Activated T-helper 17 cell treated with anti-CD3 and anti-CD28 coated beads, Interleukin-2, amount 50 U/mL, for 72 hours (primary cell): ENCODE measurements around the gene SMIM10L1. TPM values are rescaled to one million over a fixed set of nuclear protein-coding genes. Genes with fewer than 3 reads are reported as not detected.

Experiments
- ATAC-seq: fragments of 150-1000 bp; cut with Tn5 transposase; replicated peaks from 2 replicates; pipeline ENCODE4 v1.10.0; 2021; ENCODE audit warnings: mild to moderate bottlenecking, moderate library complexity
- H3K27ac Mint-ChIP-seq: one replicate; pipeline ENCODE4 v1.8.0; 2022; ENCODE audit warnings: mixed read lengths
- H3K27me3 Mint-ChIP-seq: one replicate; pipeline ENCODE4 v1.8.0; 2022; ENCODE audit warnings: mixed read lengths
- H3K36me3 Mint-ChIP-seq: one replicate; pipeline ENCODE4 v1.8.0; 2022; ENCODE audit warnings: low read depth, mild to moderate bottlenecking, mixed read lengths
- H3K4me1 Mint-ChIP-seq: one replicate; pipeline ENCODE4 v1.8.0; 2022; ENCODE audit warnings: mixed read lengths
- H3K4me3 Mint-ChIP-seq: one replicate; pipeline ENCODE4 v1.8.0; 2022; ENCODE audit warnings: mild to moderate bottlenecking, mixed read lengths
- H3K9me3 Mint-ChIP-seq: one replicate; pipeline ENCODE4 v1.8.0; 2022; ENCODE audit warnings: mixed read lengths
- total RNA-seq, 2 donors: library from RNA; stranded (reverse); gene quantifications; one replicate each; pipeline ENCODE4 v1.2.3, GENCODE V29; 2022

SMIM10L1 gene
- total RNA-seq, result 1 to 10 TPM; 8.2 to 9.7 TPM

DNA sequence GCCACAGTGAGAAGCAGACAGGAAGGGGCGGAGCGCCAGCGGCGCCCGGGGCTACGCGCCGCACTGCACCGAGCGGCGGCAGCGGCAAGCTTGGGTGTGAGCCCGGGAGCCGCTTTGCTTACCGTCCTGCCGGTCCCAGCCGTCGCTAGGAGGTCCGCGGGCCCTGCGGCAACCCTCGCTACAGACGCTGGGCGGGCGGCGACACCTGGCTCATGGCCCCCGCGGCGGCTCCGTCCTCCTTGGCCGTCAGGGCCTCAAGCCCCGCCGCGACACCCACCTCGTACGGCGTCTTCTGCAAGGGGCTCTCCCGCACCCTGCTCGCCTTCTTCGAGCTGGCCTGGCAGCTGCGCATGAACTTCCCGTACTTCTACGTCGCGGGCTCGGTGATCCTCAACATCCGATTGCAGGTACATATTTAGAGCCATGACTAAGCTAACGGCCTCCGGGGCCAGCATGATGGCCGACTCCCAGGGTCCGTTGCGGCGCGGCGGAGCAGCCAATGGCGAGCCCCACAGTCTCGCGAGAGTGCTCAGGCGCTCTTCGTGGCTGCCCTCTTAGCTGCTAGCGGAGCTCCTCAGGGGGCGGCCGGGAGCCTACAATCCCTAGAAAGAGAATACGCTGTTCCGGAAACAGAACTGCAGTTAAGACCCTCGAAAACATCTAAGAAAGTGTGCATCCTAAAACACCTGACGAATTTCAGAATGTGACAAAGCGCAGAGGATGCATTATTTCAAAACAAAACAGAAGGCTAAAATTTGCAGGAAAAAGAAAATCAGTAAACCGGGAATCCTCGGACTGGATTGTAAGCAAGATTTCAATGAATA lies at the start of gene SMIM10L1:
TSS of gene SMIM10L1 (plus strand) at position 50 of the 824 bp plus-strand sequence. CDS start at position 213, 163 bp downstream.
- peaks cover 38% of the 10 kb centered on the region for H3K4me1 Mint-ChIP-seq
- ATAC-seq, result peak; percentile 97
- no peaks in the 10 kb centered on the region for H3K27me3 Mint-ChIP-seq
- peak within 1 kb of the TSS; percentile 100 for H3K4me3 Mint-ChIP-seq
- peaks cover 88% of the 10 kb centered on the region for H3K36me3 Mint-ChIP-seq
- H3K27ac Mint-ChIP-seq, result peak within 1 kb of the TSS; percentile 100
- H3K9me3 Mint-ChIP-seq, result no peaks in the 10 kb centered on the region

DNA sequence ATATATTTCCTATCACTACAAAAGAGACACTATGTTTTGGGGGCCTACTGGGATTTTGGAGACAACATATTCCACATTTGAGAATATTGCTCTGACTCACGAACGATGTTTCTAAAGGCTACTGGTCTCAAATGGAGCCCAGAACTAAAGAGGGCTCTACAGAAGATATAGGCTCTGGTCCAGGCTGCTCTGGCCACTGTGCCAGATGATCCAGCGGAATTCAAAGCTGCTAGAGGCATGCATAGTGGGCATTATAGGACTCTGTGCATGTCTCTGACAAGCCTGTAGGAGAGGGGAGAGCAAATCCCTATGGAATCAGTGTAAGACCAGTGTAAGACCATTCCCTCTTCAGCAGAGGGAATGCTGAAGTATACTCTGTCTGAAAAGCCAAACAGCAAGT lies 40.6 kb upstream of the SMIM10L1 start:
- Mint-ChIP-seq H3K27me3 (no peaks in the 10 kb centered on the region), H3K9me3 (no peaks in the 10 kb centered on the region), H3K4me1 (peaks cover 11% of the 10 kb centered on the region), H3K27ac (no peak overlapping the region), H3K4me3 (no peak overlapping the region), H3K36me3 (peaks cover 33% of the 10 kb centered on the region)
- no peak for ATAC-seq

GRCh38 chr12:11130999-11131398 lies 40.0 kb upstream of the SMIM10L1 start:
- Mint-ChIP-seq H3K27me3 (no peaks in the 10 kb centered on the region), H3K4me1 (peaks cover 12% of the 10 kb centered on the region), H3K9me3 (no peaks in the 10 kb centered on the region), H3K27ac (no peak overlapping the region), H3K4me3 (no peak overlapping the region), H3K36me3 (peaks cover 32% of the 10 kb centered on the region)
- ATAC-seq, result no peak

DNA sequence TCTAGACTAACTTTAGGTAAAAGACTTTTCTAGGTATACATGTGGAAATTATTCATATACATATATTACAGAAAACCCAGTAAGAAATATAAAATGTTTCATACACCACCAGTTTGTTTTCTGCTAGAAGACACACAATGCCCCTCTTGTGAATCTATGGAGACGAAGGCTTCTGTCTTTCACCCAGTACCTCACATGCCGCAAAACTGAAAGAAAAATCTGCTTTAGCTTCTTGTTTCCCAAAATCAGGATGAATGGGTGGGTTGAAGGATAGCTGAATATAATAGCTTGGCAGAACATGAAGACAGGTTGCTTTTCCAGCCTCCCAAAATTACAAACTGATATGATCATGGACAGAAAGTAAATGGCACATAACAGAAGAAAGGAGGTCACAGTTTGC lies 37.8 kb upstream of the SMIM10L1 start:
- no peak for ATAC-seq
- H3K27ac Mint-ChIP-seq, result peak overlapping the region; percentile 18

DNA sequence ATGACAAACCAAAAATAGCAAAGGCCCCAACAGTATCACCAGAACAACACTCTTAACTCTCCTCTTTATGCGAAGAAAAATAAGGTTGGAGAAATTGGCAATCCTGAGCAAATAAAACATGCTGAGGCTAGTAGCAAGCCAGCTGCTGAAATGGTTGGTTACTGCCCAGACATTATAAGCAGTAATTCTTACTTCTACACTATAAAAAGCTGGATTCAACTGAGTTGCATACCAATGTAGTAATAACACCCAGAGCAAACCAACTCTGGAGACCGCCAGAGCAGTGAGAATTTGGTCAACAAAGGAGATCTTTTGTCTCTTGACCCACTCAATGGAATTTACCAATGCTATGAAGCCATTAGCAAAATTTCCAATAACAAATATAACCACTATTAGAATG lies 37.2 kb upstream of the SMIM10L1 start:
- Mint-ChIP-seq H3K4me3 (no peak overlapping the region), H3K9me3 (no peaks in the 10 kb centered on the region), H3K4me1 (peaks cover 21% of the 10 kb centered on the region), H3K27me3 (no peaks in the 10 kb centered on the region), H3K36me3 (peaks cover 20% of the 10 kb centered on the region), H3K27ac (peak overlapping the region; percentile 18)
- ATAC-seq, result no peak

More for the DNA sequence above, 37.8 kb upstream of the SMIM10L1 start:
- Mint-ChIP-seq H3K4me1 (peaks cover 21% of the 10 kb centered on the region), H3K27me3 (no peaks in the 10 kb centered on the region), H3K4me3 (no peak overlapping the region), H3K36me3 (peaks cover 26% of the 10 kb centered on the region), H3K9me3 (no peaks in the 10 kb centered on the region)

GRCh38 chr12:11134305-11134704 lies 36.7 kb upstream of the SMIM10L1 start, which contains the start of gene TAS2R30:
TSS of gene TAS2R30 (minus strand) at chr12:11134644. CDS start at chr12:11134244, 400 bp downstream.
- H3K4me1 Mint-ChIP-seq, result peaks cover 21% of the 10 kb centered on the region
- peak within 1 kb of the TSS; percentile 44 for H3K27ac Mint-ChIP-seq
- H3K27me3 Mint-ChIP-seq, result no peaks in the 10 kb centered on the region
- H3K36me3 Mint-ChIP-seq, result peaks cover 15% of the 10 kb centered on the region
- no peaks in the 10 kb centered on the region for H3K9me3 Mint-ChIP-seq
- ATAC-seq, result peak; percentile 58
- H3K4me3 Mint-ChIP-seq, result no peak within 1 kb of the TSS

- Mint-ChIP-seq H3K36me3 (peaks cover 15% of the 10 kb centered on the region), H3K27me3 (no peaks in the 10 kb centered on the region), H3K4me3 (no peak overlapping the region), H3K27ac (peak overlapping the region; percentile 54), H3K4me1 (peaks cover 21% of the 10 kb centered on the region), H3K9me3 (no peaks in the 10 kb centered on the region)
- peak; percentile 88 for ATAC-seq
These were observed 34.9 kb upstream of the SMIM10L1 start for GRCh38 chr12:11136075-11136474.

- H3K36me3 Mint-ChIP-seq, result peaks cover 30% of the 10 kb centered on the region
- ATAC-seq, result no peak
- H3K4me3 Mint-ChIP-seq, result no peak overlapping the region
- H3K27me3 Mint-ChIP-seq, result no peaks in the 10 kb centered on the region
- peaks cover 8% of the 10 kb centered on the region for H3K4me1 Mint-ChIP-seq
- H3K27ac Mint-ChIP-seq, result no peak overlapping the region
- no peaks in the 10 kb centered on the region for H3K9me3 Mint-ChIP-seq
These were observed 27.6 kb upstream of the SMIM10L1 start for GRCh38 chr12:11143352-11143751.

GRCh38 chr12:11144297-11144696 lies 26.7 kb upstream of the SMIM10L1 start:
- H3K4me1 Mint-ChIP-seq, result peaks cover 8% of the 10 kb centered on the region
- no peak overlapping the region for H3K4me3 Mint-ChIP-seq
- no peaks in the 10 kb centered on the region for H3K27me3 Mint-ChIP-seq
- H3K9me3 Mint-ChIP-seq, result no peaks in the 10 kb centered on the region
- peaks cover 30% of the 10 kb centered on the region for H3K36me3 Mint-ChIP-seq
- ATAC-seq, result no peak
- H3K27ac Mint-ChIP-seq, result no peak overlapping the region

DNA sequence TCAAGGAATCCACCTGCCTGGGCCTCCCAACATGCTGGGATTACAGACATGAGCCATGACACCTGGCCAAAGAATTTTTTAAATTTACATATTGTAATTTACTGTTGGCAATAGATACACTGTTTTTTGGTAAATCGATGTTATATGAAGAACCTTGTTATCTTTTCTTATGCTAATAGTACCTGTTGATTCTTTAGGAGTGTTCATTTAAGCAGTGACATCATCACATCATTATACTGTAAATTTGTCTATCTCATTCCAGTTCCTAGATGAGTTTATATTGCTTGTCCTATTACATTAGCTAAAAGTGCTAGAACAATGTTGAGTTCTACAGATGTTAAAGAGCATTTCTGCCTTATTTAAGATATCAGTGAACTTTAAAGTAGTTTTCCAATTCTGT lies 23.6 kb upstream of the SMIM10L1 start:
- peaks cover 21% of the 10 kb centered on the region for H3K36me3 Mint-ChIP-seq

GRCh38 chr12:11150832-11151231 lies 20.2 kb upstream of the SMIM10L1 start:
- ATAC-seq, result no peak
- no peaks in the 10 kb centered on the region for H3K27me3 Mint-ChIP-seq
- H3K36me3 Mint-ChIP-seq, result peaks cover 15% of the 10 kb centered on the region
- peaks cover 4% of the 10 kb centered on the region for H3K9me3 Mint-ChIP-seq
- H3K27ac Mint-ChIP-seq, result no peak overlapping the region
- no peaks in the 10 kb centered on the region for H3K4me1 Mint-ChIP-seq
- no peak overlapping the region for H3K4me3 Mint-ChIP-seq

More for the DNA sequence above, 23.6 kb upstream of the SMIM10L1 start:
- no peaks in the 10 kb centered on the region for H3K27me3 Mint-ChIP-seq
- H3K27ac Mint-ChIP-seq, result no peak overlapping the region
- H3K4me3 Mint-ChIP-seq, result no peak overlapping the region
- H3K4me1 Mint-ChIP-seq, result peaks cover 8% of the 10 kb centered on the region
- no peak for ATAC-seq
- peaks cover 4% of the 10 kb centered on the region for H3K9me3 Mint-ChIP-seq

DNA sequence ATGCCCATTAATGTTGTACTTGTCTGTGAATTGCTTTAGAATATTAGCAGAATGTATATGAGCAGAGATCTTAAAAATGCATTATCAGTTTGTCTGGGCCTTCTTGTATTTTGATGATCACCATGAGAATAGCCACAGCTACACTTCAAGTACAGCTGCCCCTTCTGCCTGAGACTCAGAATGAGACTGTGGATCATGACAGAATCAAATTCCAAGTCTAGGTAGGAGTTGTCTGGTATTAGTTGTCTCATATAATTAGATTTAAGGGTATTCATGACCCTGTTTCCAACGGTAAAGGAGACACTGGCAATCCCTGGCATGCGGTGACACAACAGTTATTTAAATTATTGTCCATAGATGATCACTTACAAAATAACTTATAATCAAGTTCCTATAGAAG lies 18.3 kb upstream of the SMIM10L1 start:
- Mint-ChIP-seq H3K9me3 (peaks cover 4% of the 10 kb centered on the region), H3K27ac (no peak overlapping the region), H3K4me3 (no peak overlapping the region), H3K27me3 (no peaks in the 10 kb centered on the region), H3K4me1 (no peaks in the 10 kb centered on the region), H3K36me3 (peaks cover 17% of the 10 kb centered on the region)
- no peak for ATAC-seq

DNA sequence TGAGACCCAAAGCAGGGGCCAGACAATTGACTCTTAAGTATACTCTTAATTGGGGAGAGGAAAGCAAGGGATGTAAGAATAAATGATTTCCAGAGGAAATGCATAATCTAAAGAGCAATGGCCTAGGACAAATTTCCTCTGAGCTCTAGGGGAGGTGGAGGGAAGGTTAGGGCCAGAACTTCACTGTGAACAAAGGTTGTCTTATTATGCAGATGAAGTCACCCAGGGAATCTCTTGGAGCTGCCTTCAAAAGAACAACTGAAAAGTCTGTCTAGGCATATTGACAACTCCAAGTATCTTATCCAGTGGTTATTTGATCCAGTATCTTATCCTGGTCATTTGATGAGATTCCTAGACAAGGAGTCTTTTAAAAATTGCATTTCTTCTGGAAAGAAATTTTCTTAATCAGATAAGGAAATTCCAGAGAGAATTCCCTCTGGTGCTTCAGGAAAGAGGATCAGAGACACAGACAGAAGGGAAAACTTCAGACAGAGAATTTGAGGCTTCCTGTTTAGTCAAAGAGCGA lies 16.5 kb upstream of the SMIM10L1 start:
- Mint-ChIP-seq H3K27ac (no peak overlapping the region), H3K36me3 (peaks cover 30% of the 10 kb centered on the region), H3K4me3 (no peak overlapping the region), H3K9me3 (peaks cover 4% of the 10 kb centered on the region), H3K4me1 (no peaks in the 10 kb centered on the region), H3K27me3 (no peaks in the 10 kb centered on the region)
- ATAC-seq, result no peak

GRCh38 chr12:11158885-11159444 lies 12.0 kb upstream of the SMIM10L1 start:
- Mint-ChIP-seq H3K4me3 (no peak overlapping the region), H3K27ac (no peak overlapping the region), H3K27me3 (no peaks in the 10 kb centered on the region), H3K9me3 (no peaks in the 10 kb centered on the region), H3K4me1 (peaks cover 9% of the 10 kb centered on the region), H3K36me3 (peaks cover 54% of the 10 kb centered on the region)
- ATAC-seq, result no peak

- Mint-ChIP-seq H3K27ac (no peak overlapping the region), H3K9me3 (no peaks in the 10 kb centered on the region), H3K27me3 (no peaks in the 10 kb centered on the region), H3K4me3 (no peak overlapping the region), H3K36me3 (peaks cover 87% of the 10 kb centered on the region), H3K4me1 (peaks cover 17% of the 10 kb centered on the region)
- ATAC-seq, result no peak
These were observed 8.5 kb upstream of the SMIM10L1 start for GRCh38 chr12:11162502-11162901.
